Trophoblast cell (in vitro differentiated cells and primary cell): Measurements from ENCODE around the gene TAGLN3.

Experiments
- DNase-seq, 2 donors: peaks; one replicate each; pipeline ENCODE4 v3.0.0-alpha.2; 2016
- H2AFZ ChIP-seq: 2 replicates; pipeline ENCODE4 v1.6.1; 2013; ENCODE audit warnings: low read length, moderate library complexity, mild to moderate bottlenecking; ENCODE audit not compliant: insufficient read depth, poor library complexity
- H2AK5ac ChIP-seq: 2 replicates; pipeline ENCODE4 v1.6.1; 2013; ENCODE audit warnings: mild to moderate bottlenecking, low read length
- H2BK120ac ChIP-seq: 2 replicates; pipeline ENCODE4 v1.6.1; 2013; ENCODE audit warnings: low read length, mild to moderate bottlenecking, moderate library complexity; ENCODE audit not compliant: insufficient read depth, poor library complexity
- H2BK12ac ChIP-seq: 2 replicates; pipeline ENCODE4 v1.6.1; 2013; ENCODE audit warnings: mild to moderate bottlenecking, low read length, moderate library complexity
- H2BK5ac ChIP-seq: 2 replicates; pipeline ENCODE4 v1.6.1; 2013; ENCODE audit warnings: low read length, low read depth, moderate library complexity, mild to moderate bottlenecking; ENCODE audit not compliant: poor library complexity
- H3K14ac ChIP-seq: 2 replicates; pipeline ENCODE4 v1.6.1; 2013; ENCODE audit warnings: mild to moderate bottlenecking, low read length
- H3K18ac ChIP-seq: 2 replicates; pipeline ENCODE4 v1.6.1; 2013; ENCODE audit warnings: mild to moderate bottlenecking, low read length
- H3K23ac ChIP-seq: 2 replicates; pipeline ENCODE4 v1.6.1; 2013; ENCODE audit warnings: low read length
- H3K27ac ChIP-seq: 2 replicates; pipeline ENCODE4 v1.5.1; 2013; ENCODE audit warnings: low read depth, mild to moderate bottlenecking, inconsistent platforms, low read length, moderate library complexity
- H3K27me3 ChIP-seq: 2 replicates; pipeline ENCODE4 v1.6.1; 2013; ENCODE audit warnings: inconsistent platforms, mild to moderate bottlenecking, low read length, moderate library complexity; ENCODE audit not compliant: insufficient read depth
- H3K36me3 ChIP-seq, 2 experiments: 1 replicate in 1 of 2; 2 replicates in 1 of 2; pipeline ENCODE4 v1.6.1; 2013; ENCODE audit warnings: low read length in 2 of 2, mild to moderate bottlenecking in 2 of 2, moderate library complexity in 1 of 2; ENCODE audit not compliant: insufficient read depth in 2 of 2, control insufficient read depth in 1 of 2
- H3K4ac ChIP-seq: 2 replicates; pipeline ENCODE4 v1.6.1; 2013; ENCODE audit warnings: low read depth, mild to moderate bottlenecking, low read length, moderate library complexity
- H3K4me1 ChIP-seq, 2 experiments: 1 replicate in 1 of 2; 2 replicates in 1 of 2; pipeline ENCODE4 v1.6.1; 2013; ENCODE audit warnings: low read length in 2 of 2, mild to moderate bottlenecking in 2 of 2, moderate library complexity in 1 of 2; ENCODE audit not compliant: insufficient read depth in 2 of 2, control insufficient read depth in 1 of 2
- H3K4me2 ChIP-seq: 2 replicates; pipeline ENCODE4 v1.6.1; 2013; ENCODE audit warnings: inconsistent platforms, mild to moderate bottlenecking, low read length, moderate library complexity
- H3K4me3 ChIP-seq: 2 replicates; pipeline ENCODE4 v1.5.1; 2013; ENCODE audit warnings: mild to moderate bottlenecking, low read depth, low read length, inconsistent platforms
- H3K79me1 ChIP-seq: one replicate; pipeline ENCODE4 v1.6.1; 2013; ENCODE audit warnings: low read length
- H3K79me2 ChIP-seq: 2 replicates; pipeline ENCODE4 v1.6.1; 2013; ENCODE audit warnings: low read length, mild to moderate bottlenecking; ENCODE audit not compliant: control insufficient read depth, insufficient read depth, poor library complexity
- H3K9ac ChIP-seq: 2 replicates; pipeline ENCODE4 v1.6.1; 2013; ENCODE audit warnings: mild to moderate bottlenecking, low read length
- H3K9me3 ChIP-seq: 2 replicates; pipeline ENCODE4 v1.6.1; 2013; ENCODE audit warnings: low read depth, mild to moderate bottlenecking, control low read depth, inconsistent platforms, low read length; ENCODE audit not compliant: insufficient read depth
- H4K12ac ChIP-seq: 2 replicates; pipeline ENCODE4 v1.6.1; 2013; ENCODE audit warnings: low read depth, mild to moderate bottlenecking, low read length, moderate library complexity
- H4K8ac ChIP-seq: 2 replicates; pipeline ENCODE4 v1.6.1; 2013; ENCODE audit warnings: low read depth, mild to moderate bottlenecking, low read length, moderate library complexity
- H4K91ac ChIP-seq: one replicate; pipeline ENCODE4 v1.6.1; 2013; ENCODE audit warnings: low read depth, mild to moderate bottlenecking, low read length, moderate library complexity
- WGBS: extraction: QIAGEN DNeasy Blood & Tissue Kit; methylation state at CpG from one replicate; pipeline ENCODE4 v1.1.7; 2013; ENCODE audit warnings: missing lambda C conversion rate; ENCODE audit not compliant: insufficient read length, insufficient coverage; ENCODE audit errors: extremely low coverage; 5-methylcytosine and 5-hydroxymethylcytosine counted together

Gene TAGLN3

DNA sequence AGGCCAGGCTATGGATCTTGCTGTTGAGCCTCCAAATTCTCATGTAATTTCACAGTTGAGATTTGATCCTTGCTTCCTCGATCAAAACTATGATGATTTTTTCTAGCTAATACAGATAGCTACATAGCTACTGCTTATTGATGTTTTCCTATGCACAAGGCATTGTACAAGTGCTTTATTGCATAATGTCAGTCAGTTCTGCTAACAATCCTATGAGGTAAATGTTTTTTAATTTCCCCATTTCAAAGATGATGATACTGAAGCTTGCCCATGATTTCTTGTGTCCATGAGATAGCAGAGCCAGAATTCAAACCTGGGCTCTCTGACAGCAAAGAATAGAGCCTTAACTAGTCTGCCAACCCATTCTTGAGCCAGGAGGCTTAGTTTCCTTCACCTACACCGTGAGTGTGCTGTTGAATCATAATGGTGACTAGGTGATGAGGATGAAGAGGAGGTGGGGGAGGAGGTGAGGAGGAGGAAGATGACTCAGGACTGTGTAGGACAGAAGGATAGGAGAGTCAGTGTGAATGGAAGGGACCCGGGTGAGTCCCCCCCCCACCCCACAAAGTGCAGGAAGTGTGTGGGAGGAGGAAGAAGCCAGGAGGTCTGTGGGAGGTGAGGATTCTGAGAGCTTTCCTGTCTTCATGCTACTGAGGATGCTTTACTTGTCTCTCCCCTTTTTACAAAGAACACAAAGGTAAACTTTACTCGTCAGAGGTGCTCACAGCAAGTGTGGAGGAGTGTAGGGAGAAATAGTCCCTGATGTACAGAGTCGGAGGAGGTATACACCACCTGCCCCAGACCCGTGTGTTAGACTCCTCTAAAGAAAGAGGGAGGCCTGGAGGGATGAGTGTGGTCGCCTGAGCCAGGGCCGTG is 3.6 kb downstream of the TAGLN3 start:
- Histone ChIP-seq H2AK5ac (no peak overlapping the region), H2BK5ac (no peak overlapping the region), H3K14ac (no peak overlapping the region), H2BK12ac (no peak overlapping the region), H3K4me3 (no peak overlapping the region), H3K27ac (no peak overlapping the region), H3K4me2 (no peak overlapping the region), H3K23ac (no peak overlapping the region), H3K36me3 (no peaks in the 10 kb centered on the region), H3K9me3 (no peaks in the 10 kb centered on the region), H2AFZ (no peak overlapping the region), H3K4ac (no peak overlapping the region), H3K79me2 (no peaks in the 10 kb centered on the region), H3K79me1 (no peaks in the 10 kb centered on the region), H3K27me3 (no peaks in the 10 kb centered on the region), H3K18ac (no peak overlapping the region), H4K91ac (no peak overlapping the region), H4K12ac (no peak overlapping the region), H2BK120ac (no peak overlapping the region), H3K9ac (no peak overlapping the region), H3K4me1 (peaks cover 6 to 8% of the 10 kb centered on the region in 2 experiments), H4K8ac (no peak overlapping the region)
- no peak for DNase-seq
- no CpG with 5 or more reads among the region's 8 CpGs for WGBS

DNA sequence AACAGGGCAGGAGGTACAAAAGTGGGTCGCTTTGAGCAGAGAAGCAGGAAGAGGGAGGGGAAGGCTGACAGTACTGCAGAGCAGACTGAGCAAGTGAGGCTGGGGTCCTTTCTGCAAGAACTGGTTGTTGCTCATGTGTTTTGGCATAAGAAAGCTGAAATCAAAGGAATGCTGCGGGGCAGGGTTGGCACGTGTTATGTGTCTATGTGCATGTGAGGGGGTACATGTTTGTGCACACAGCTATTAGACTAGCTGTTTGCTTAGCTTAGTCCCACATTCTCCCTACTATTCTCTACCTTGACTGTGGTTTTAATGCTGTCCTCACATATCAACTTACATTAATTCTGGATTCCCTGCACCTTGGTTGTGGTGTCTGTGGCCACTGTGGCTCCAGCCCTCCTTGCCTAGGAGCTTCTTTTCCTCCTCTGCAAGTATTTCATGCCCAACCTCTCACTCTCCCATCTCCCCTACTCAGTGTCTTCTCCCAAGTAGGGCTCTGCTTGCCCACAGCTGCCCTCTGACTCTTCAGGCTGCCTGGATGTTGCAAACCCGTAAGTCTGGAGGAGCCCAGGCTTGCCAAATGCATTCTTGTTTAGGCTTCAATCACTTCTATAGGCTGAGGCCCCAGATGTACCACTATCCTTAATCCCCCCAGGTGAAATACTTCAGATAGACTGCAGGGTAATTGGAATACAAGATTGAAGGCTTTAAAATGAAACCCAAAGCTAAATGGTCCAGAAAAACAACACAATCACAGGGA is 4.8 kb downstream of the TAGLN3 start:
- Histone ChIP-seq H3K4me2 (no peak overlapping the region), H3K4me3 (no peak overlapping the region), H3K4ac (no peak overlapping the region), H3K79me1 (no peaks in the 10 kb centered on the region), H2BK12ac (no peak overlapping the region), H3K4me1 (peaks cover 5 to 6% of the 10 kb centered on the region in 2 experiments), H2BK5ac (no peak overlapping the region), H2AFZ (no peak overlapping the region), H4K8ac (no peak overlapping the region), H3K36me3 (no peaks in the 10 kb centered on the region), H3K23ac (no peak overlapping the region), H2AK5ac (no peak overlapping the region), H3K27me3 (no peaks in the 10 kb centered on the region), H3K27ac (no peak overlapping the region), H4K12ac (no peak overlapping the region), H3K9me3 (no peaks in the 10 kb centered on the region), H3K14ac (no peak overlapping the region), H4K91ac (no peak overlapping the region), H3K18ac (no peak overlapping the region), H3K79me2 (no peaks in the 10 kb centered on the region), H2BK120ac (no peak overlapping the region), H3K9ac (no peak overlapping the region)
- DNase-seq = no peak
- WGBS = no CpG with 5 or more reads among the region's 4 CpGs

- Histone ChIP-seq H3K23ac (no peak overlapping the region), H3K36me3 (no peaks in the 10 kb centered on the region), H2BK5ac (no peak overlapping the region), H2BK120ac (no peak overlapping the region), H3K18ac (no peak overlapping the region), H3K9ac (no peak overlapping the region), H4K91ac (no peak overlapping the region), H2BK12ac (no peak overlapping the region), H3K4me2 (no peak overlapping the region), H2AFZ (no peak overlapping the region), H3K27me3 (no peaks in the 10 kb centered on the region), H4K12ac (no peak overlapping the region), H3K27ac (no peak overlapping the region), H3K4ac (no peak overlapping the region), H3K14ac (no peak overlapping the region), H3K4me1 (peaks cover 0 to 2% of the 10 kb centered on the region in 2 experiments), H3K4me3 (no peak overlapping the region), H3K9me3 (no peaks in the 10 kb centered on the region), H4K8ac (no peak overlapping the region), H3K79me1 (no peaks in the 10 kb centered on the region), H3K79me2 (no peaks in the 10 kb centered on the region), H2AK5ac (no peak overlapping the region)
- no peak for DNase-seq
- WGBS = no CpG with 5 or more reads among the region's 2 CpGs
Measured at GRCh38 chr3:112004187-112004586, 5.5 kb downstream of the TAGLN3 start.

GRCh38 chr3:112004669-112005068 is 5.9 kb downstream of the TAGLN3 start:
- H2BK120ac ChIP-seq = no peak overlapping the region
- no peak overlapping the region for H3K14ac ChIP-seq
- no peaks in the 10 kb centered on the region for H3K9me3 ChIP-seq
- no peaks in the 10 kb centered on the region for H3K27me3 ChIP-seq
- no peak overlapping the region for H4K91ac ChIP-seq
- no peak overlapping the region for H3K18ac ChIP-seq
- H3K9ac ChIP-seq = no peak overlapping the region
- no peak overlapping the region for H3K23ac ChIP-seq
- no peak overlapping the region for H2AK5ac ChIP-seq
- H3K36me3 ChIP-seq = no peaks in the 10 kb centered on the region
- no peak for DNase-seq
- H2BK5ac ChIP-seq = no peak overlapping the region
- H3K4me3 ChIP-seq = no peak overlapping the region
- H2AFZ ChIP-seq = no peak overlapping the region
- H4K8ac ChIP-seq = no peak overlapping the region
- H4K12ac ChIP-seq = no peak overlapping the region
- WGBS = no CpG with 5 or more reads among the region's 2 CpGs
- H2BK12ac ChIP-seq = no peak overlapping the region
- peaks cover 0 to 2% of the 10 kb centered on the region in 2 experiments for H3K4me1 ChIP-seq
- no peak overlapping the region for H3K4ac ChIP-seq
- H3K79me2 ChIP-seq = no peaks in the 10 kb centered on the region
- H3K4me2 ChIP-seq = no peak overlapping the region
- no peaks in the 10 kb centered on the region for H3K79me1 ChIP-seq
- no peak overlapping the region for H3K27ac ChIP-seq
